Urinary bladder (tissue), 4 donors: Measurements from ENCODE around the gene GATAD1. TPM values are rescaled to one million over a fixed set of nuclear protein-coding genes. Genes with fewer than 3 reads are reported as not detected.
"Not testable (repeated sequence)": the region's sequence is repeated elsewhere in the genome, so short reads cannot be mapped to it uniquely, and the experiment has no call there.

ENCODE experiments used
- DNase-seq: peaks from one replicate; pipeline ENCODE4 v3.0.0-alpha.2; 2015; ENCODE audit errors: extremely low spot score
- H3K27ac ChIP-seq: one replicate; pipeline ENCODE4 v1.5.1; 2013; ENCODE audit warnings: low read depth, mild to moderate bottlenecking, moderate library complexity
- H3K36me3 ChIP-seq: one replicate; pipeline ENCODE4 v1.6.1; 2013; ENCODE audit warnings: mild to moderate bottlenecking, moderate library complexity; ENCODE audit not compliant: insufficient read depth
- H3K4me1 ChIP-seq: one replicate; pipeline ENCODE4 v1.6.1; 2013; ENCODE audit warnings: mild to moderate bottlenecking, moderate library complexity; ENCODE audit not compliant: insufficient read depth
- H3K4me3 ChIP-seq: one replicate; pipeline ENCODE4 v1.5.1; 2013; ENCODE audit warnings: low read depth, low read length
- WGBS: extraction: QIAGEN DNeasy Blood & Tissue Kit; methylation state at CpG from one replicate; pipeline ENCODE4 v1.1.7; 2013; 5-methylcytosine and 5-hydroxymethylcytosine counted together
- polyA plus RNA-seq: library from polyadenylated mRNA; stranded (reverse); fragments of 200-250 nt; gene quantifications from one replicate; pipeline ENCODE4 v1.2.3, GENCODE V29; 2013
- total RNA-seq: library from RNA; depleted of rRNA; stranded (reverse); fragments of >200 nt; gene quantifications from one replicate; pipeline ENCODE4 v1.2.3, GENCODE V29; 2014
- donor health status: healthy with polysubstance abuse.
- donor health status: healthy.

GATAD1 gene
- total and polyA plus RNA-seq, 2 donors: 27.4 to 64.0 TPM

DNA sequence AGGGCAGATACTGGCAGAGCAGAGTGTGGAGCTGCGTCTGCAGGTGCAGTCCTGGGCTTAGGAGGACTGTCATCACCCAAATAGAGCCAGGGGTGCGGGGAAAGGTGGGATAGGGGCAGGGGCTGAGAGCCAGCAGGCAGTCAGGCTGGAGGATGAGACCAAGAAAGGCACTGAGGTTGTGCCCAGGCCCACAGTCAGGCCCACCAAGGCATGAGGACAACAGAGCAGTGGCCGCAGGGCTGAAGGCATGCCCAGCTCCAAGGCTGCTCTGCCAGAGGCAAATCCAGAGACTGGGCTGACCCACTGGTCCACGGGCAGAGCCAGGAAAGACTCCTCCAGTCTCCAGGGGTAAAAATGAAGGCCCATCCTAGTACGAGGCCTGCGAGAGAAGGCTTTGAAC lies 24.4 kb upstream of the GATAD1 start:
- no peaks in the 10 kb centered on the region for H3K4me1 ChIP-seq
- H3K27ac ChIP-seq: no peak overlapping the region
- DNase-seq: no peak
- 97% methylated on average over 6 of the region's 6 CpGs for WGBS
- no peak overlapping the region for H3K4me3 ChIP-seq
- no peaks in the 10 kb centered on the region for H3K36me3 ChIP-seq

GRCh38 chr7:92423710-92424131 lies 23.6 kb upstream of the GATAD1 start:
- 69% methylated on average over 5 of the region's 5 CpGs for WGBS
- Histone ChIP-seq H3K27ac (no peak overlapping the region), H3K36me3 (no peaks in the 10 kb centered on the region), H3K4me1 (no peaks in the 10 kb centered on the region), H3K4me3 (no peak overlapping the region)
- no peak for DNase-seq

GRCh38 chr7:92425311-92425947 lies 21.9 kb upstream of the GATAD1 start:
- no peak for DNase-seq
- 55% methylated on average over 20 of the region's 20 CpGs for WGBS
- Histone ChIP-seq H3K36me3 (no peaks in the 10 kb centered on the region), H3K4me3 (no peak overlapping the region), H3K4me1 (no peaks in the 10 kb centered on the region), H3K27ac (no peak overlapping the region)

- Histone ChIP-seq H3K27ac (no peak overlapping the region), H3K4me3 (no peak overlapping the region), H3K36me3 (no peaks in the 10 kb centered on the region), H3K4me1 (no peaks in the 10 kb centered on the region)
- no peak for DNase-seq
- WGBS: 82% methylated on average over 3 of the region's 3 CpGs
These were observed 20.1 kb upstream of the GATAD1 start for GRCh38 chr7:92427193-92427592.

GRCh38 chr7:92432299-92432946 lies 14.9 kb upstream of the GATAD1 start:
- no peak for DNase-seq
- no peaks in the 10 kb centered on the region for H3K4me1 ChIP-seq
- no peaks in the 10 kb centered on the region for H3K36me3 ChIP-seq
- no peak overlapping the region for H3K27ac ChIP-seq
- no peak overlapping the region for H3K4me3 ChIP-seq
- WGBS: 84% methylated on average over 3 of the region's 3 CpGs

- Histone ChIP-seq H3K4me1 (no peaks in the 10 kb centered on the region), H3K36me3 (no peaks in the 10 kb centered on the region), H3K4me3 (no peak overlapping the region), H3K27ac (no peak overlapping the region)
- no peak for DNase-seq
- 95% methylated on average over 8 of the region's 8 CpGs for WGBS
These were observed 14.3 kb upstream of the GATAD1 start for GRCh38 chr7:92433019-92433418.

DNA sequence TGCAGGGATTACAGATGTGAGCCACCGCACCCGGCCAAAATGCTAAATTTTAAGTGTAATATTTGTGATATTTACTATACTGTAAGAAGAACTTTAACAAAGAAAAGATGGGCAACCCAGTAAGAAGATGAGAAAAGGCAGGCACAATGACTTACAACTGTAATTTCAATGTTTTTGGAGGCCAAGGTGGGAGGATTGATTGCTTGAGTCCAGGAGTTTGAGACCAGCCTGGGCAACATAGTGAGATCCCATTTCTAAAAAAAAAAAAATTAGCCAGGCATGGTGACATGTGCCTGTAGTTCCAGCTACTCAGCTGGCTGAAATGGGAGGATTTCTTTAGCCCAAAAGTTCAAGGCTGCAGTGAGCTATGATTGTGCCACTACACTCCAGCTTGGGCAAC lies 11.7 kb upstream of the GATAD1 start:
- no peak for DNase-seq
- Histone ChIP-seq H3K4me1 (no peaks in the 10 kb centered on the region), H3K36me3 (no peaks in the 10 kb centered on the region), H3K4me3 (no peak overlapping the region), H3K27ac (no peak overlapping the region)
- WGBS: 92% methylated on average over 2 of the region's 2 CpGs

- Histone ChIP-seq H3K36me3 (no peaks in the 10 kb centered on the region), H3K4me3 (no peak overlapping the region), H3K4me1 (no peaks in the 10 kb centered on the region), H3K27ac (no peak overlapping the region)
- no peak for DNase-seq
- WGBS: 66% methylated on average over 7 of the region's 7 CpGs
These were observed 10.5 kb upstream of the GATAD1 start for GRCh38 chr7:92436612-92437445.

GRCh38 chr7:92437956-92438491 lies 9.3 kb upstream of the GATAD1 start:
- Histone ChIP-seq H3K4me1 (no peaks in the 10 kb centered on the region), H3K36me3 (no peaks in the 10 kb centered on the region), H3K27ac (no peak overlapping the region), H3K4me3 (no peak overlapping the region)
- DNase-seq: no peak
- 57% methylated on average over 6 of the region's 6 CpGs for WGBS

- not testable (repeated sequence) for H3K27ac ChIP-seq, DNase-seq, H3K36me3 ChIP-seq, H3K4me3 ChIP-seq, H3K4me1 ChIP-seq
- 68% methylated on average over 2 of the region's 2 CpGs for WGBS
These were observed 4.6 kb upstream of the GATAD1 start for GRCh38 chr7:92442720-92443119.

GRCh38 chr7:92446869-92447344 lies 375 bp upstream of the GATAD1 start:
- no peak for DNase-seq
- H3K36me3 ChIP-seq: no peaks in the 10 kb centered on the region
- H3K27ac ChIP-seq: no peak overlapping the region
- H3K4me1 ChIP-seq: no peaks in the 10 kb centered on the region
- 53% methylated on average over 21 of the region's 21 CpGs for WGBS
- peak overlapping the region; percentile 98 for H3K4me3 ChIP-seq

- H3K4me1 ChIP-seq: no peaks in the 10 kb centered on the region
- H3K36me3 ChIP-seq: no peaks in the 10 kb centered on the region
- DNase-seq: no peak
- peak overlapping the region; percentile 98 for H3K4me3 ChIP-seq
- H3K27ac ChIP-seq: peak overlapping the region; percentile 98
- under 1% methylated on average over 11 of the region's 11 CpGs for WGBS
These were observed 994 bp downstream of the GATAD1 start for GRCh38 chr7:92448205-92448747.

DNA sequence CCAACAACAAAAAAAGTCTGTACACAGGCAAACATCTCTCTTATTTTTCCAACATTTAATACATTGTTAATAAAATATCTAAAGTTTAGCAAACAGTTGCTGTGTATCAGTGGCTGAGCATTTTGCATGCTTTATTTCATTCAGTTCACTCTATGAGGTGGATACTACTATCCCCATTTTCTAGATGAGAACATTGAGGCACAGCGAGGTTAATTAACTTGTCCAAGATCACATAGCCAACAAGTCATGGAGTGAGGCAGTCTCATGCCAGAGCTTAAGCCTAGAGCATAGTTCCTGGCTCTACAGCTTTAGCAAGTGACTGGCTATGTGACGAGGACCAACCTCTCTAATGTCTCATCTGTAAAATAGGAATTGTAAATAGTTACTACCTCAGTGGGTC lies 4.4 kb downstream of the GATAD1 start:
- Histone ChIP-seq H3K4me3 (no peak overlapping the region), H3K27ac (no peak overlapping the region), H3K36me3 (peaks cover 4% of the 10 kb centered on the region), H3K4me1 (no peaks in the 10 kb centered on the region)
- no peak for DNase-seq
- WGBS: 97% methylated on average over 2 of the region's 2 CpGs
